GM19193 (cell line): ENCODE measurements around the gene ARHGEF2.

ENCODE experiments used
- POLR2A ChIP-seq: IDR thresholded peaks from 4 replicates; pipeline ENCODE4 v1.6.1; 2011; ENCODE audit not compliant: insufficient read depth, insufficient read length; ENCODE audit errors: extremely low read depth

Gene ARHGEF2

DNA sequence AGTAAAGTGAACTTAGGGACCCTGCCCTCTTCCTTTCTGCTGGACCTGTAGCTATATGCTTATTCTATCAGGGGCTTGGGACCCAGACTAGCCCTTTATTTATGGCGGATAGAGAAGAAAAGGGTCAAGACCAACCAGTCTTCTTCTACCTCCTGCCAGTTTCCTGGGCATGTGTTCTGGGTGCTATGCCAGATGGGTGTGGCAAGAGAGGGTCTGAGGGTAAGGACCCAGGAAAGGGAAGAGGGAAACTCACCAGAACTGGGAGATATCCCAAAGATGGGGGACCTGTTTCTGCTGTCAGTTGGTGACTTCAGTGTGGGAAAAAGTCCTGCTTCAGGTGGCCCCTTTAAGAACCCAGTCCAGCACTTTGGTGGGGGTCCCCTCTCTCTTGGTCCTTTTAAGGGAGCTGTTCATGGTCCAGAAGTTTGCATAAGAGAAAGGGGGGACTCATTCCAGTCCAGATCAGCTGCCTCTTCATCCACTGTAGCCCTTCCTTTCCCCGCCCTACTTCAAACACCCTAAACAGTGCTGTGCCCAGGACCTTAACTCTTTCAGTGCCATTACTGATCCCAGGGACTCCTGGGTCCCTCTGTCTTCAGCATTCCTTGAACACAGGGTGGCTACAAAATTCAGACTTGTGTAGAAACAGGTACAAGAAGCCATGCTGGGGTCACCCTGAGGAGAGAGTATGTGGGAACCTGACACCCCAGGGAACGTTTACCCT lies 24.0 kb upstream of the ARHGEF2 start:
- no peak for TF ChIP-seq POLR2A

DNA sequence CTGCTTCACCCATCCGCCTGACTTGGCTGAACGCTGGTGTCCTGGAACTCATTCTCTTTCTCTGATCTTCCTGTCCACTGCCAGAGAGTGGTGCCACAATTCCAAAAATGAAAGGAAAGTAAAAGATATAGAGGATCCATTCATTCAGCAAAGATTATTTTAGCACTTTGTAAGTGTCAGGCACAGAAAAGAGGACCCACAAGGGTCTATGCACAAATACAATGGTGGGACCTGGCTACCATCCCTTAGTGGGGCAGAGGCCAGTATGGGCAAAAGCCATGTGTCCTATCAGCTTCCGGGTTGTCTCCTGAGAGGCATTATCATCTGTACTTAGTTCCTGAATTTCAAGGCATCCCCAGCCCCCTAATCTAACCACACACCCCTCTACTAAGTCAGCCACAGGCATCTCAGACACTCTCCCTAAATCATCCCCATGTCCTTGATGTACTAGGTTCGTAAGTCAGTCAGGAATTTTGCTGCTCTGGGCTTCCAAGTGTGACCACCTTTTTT lies 23.4 kb upstream of the ARHGEF2 start:
- TF ChIP-seq POLR2A, result no peak

- no peak for TF ChIP-seq POLR2A
Observed at GRCh38 chr1:156001021-156001661, 22.8 kb upstream of the ARHGEF2 start.

DNA sequence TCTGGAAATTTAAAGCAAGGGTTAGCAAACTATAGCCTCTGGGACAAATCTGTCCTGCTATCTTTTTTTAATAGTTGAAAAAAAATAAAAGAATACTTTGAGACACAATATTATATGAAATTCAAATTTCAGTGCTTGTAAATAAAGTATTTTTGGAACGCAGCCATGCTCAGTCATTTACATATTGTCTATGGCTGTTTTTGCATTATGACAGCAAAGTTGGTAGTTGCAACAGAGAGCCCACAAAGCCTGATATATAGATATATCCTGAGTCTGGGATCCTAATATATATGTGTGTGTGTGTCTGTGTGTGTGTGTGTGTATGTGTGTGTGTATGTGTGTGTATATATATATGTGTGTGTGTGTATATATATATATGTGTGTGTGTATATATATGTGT lies 21.6 kb upstream of the ARHGEF2 start:
- TF ChIP-seq POLR2A, result no peak

DNA sequence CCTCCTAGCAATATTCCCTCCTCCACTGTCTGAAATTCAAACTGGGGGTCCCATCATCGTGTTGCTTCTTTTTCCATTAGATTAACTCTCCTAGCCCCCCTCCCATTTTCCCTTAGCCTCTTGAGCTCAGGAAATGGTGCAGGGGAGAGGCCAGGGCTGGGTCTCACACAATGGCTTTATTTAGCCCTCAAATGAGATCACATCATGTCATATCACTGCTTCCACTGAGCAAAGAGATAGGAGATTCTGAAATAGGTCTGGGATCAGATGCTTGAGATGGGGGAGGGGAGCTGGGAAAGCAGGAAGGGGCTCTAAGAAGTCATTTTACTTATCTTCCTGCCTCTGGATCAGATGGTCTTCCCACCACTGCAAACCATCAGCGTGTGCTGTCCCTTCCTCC lies 17.8 kb upstream of the ARHGEF2 start:
- TF ChIP-seq POLR2A, result no peak

GRCh38 chr1:155993595-155993994 lies 15.2 kb upstream of the ARHGEF2 start:
- TF ChIP-seq POLR2A, result no peak

DNA sequence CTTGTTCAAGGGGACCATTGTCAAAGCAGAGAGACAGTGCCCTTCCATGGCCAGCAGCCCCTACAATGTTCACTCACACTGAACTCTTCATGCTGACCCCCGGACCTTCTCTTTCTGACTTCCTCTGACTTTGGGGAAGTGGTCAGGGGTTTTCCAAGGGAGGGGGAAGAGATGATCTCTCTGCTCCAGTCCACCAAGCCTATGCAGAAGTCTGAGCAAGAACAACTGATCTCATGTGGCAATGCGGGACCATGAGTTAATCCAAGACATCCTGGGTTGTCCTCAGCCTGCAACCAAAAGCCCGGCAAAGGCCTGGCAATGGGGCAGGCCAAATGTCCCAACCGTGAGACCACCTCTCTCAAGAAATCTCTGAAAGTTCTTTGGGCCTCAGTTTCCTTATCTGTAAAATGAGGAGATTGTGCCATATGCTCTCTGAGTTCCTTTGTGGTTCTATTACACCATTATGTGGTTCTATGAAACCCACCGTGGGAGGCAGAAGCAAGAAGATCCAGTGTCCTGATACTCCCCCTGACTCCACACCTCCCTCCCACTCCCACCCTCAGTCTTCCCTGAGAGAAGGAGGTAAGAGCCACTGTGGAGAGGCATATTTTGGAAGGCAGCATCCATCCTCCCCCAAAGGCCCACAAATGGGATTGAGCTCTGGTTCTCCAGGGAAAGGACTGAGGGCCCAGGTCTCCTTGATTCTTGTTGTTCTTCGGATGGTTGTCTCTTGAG lies 11.8 kb upstream of the ARHGEF2 start:
- TF ChIP-seq POLR2A, result no peak

GRCh38 chr1:155989242-155990004 lies 11.1 kb upstream of the ARHGEF2 start:
- no peak for TF ChIP-seq POLR2A

DNA sequence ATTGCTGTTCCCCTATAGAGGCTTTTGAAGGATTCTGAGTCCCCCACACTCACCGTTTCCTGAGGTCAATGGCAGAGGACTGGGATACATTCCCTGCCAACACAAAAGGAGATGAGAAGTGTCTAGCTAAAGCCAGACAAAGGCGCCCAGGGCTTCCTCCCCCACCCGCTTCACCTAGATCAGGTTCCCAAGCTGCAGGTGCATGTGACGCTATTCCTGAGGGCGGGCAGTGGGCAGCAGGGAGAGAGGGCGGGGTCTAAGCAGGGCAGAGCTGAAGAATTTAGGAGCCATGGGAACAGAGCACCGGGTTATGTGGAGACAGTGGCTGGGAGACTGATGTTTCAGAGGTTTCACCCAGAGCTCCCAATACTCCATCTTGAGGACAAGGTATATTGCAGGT lies 6.0 kb upstream of the ARHGEF2 start:
- TF ChIP-seq POLR2A, result no peak

DNA sequence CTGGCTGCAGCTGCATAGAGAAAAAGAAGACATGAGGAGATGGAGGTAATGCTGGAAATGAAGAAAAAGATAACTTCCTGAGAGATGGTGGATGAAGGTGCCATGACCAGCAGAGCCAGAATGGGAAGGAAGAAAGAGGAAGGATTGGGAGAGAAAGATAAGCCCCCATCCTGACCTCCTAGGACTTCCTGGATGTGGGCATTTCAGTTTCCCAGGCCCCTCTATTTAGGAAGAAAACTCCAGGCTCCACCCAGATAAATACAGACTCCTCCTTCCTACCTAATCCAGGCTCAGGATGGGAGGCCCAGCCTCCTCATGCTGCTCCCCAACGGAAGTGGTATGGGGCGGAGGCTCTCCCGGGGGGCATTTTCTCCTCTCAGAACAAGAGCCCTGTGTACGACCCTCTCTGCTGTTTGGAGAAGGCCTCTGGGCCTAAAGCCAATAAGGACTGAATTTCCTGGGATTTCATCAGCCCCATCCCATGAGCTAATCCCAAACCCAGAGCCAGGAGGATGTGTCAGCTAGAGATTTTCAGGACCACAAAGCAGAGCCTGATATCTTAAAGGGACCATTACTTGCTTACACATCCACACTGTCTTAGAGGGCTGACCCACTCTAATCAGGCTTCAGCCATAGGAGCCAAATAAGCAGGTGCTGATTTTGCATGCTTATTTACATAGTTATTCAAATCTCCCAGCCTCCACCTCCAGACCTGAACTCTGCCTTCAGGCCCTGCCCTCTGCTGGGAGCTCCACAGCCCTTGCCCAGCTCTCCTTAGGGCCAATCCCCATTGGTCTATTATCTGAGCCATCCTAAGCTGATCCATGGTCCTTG lies 5.1 kb upstream of the ARHGEF2 start:
- peak; percentile 24 for TF ChIP-seq POLR2A

GRCh38 chr1:155982106-155982505 lies 3.8 kb upstream of the ARHGEF2 start:
- no peak for TF ChIP-seq POLR2A

- TF ChIP-seq POLR2A, result peak; percentile 24
Observed at GRCh38 chr1:155981266-155982088, 3.1 kb upstream of the ARHGEF2 start.
